ENCODE data around the gene C3orf18.
"Not testable (repeated sequence)": the region's sequence is repeated elsewhere in the genome, so short reads cannot be mapped to it uniquely, and the experiment has no call there.

The C3orf18 gene

GRCh38 chr3:50519471-50520089 lies 48.0 kb downstream of the C3orf18 start:
- peak; percentile 62 for DNase-seq

- no peak for DNase-seq
These were observed 49.1 kb downstream of the C3orf18 start for GRCh38 chr3:50518436-50518835.

- DNase-seq, result no peak
These were observed 49.8 kb downstream of the C3orf18 start for GRCh38 chr3:50517721-50518206.

GRCh38 chr3:50516440-50516871 lies 51.1 kb downstream of the C3orf18 start:
- DNase-seq, result no peak

GRCh38 chr3:50515565-50516439 lies 51.7 kb downstream of the C3orf18 start:
- peak; percentile 79 for DNase-seq

- DNase-seq, result not testable (repeated sequence)
These were observed 54.6 kb downstream of the C3orf18 start for GRCh38 chr3:50512908-50513307.

GRCh38 chr3:50512131-50512530 lies 55.4 kb downstream of the C3orf18 start:
- no peak for DNase-seq

- no peak for DNase-seq
These were observed 57.2 kb downstream of the C3orf18 start for GRCh38 chr3:50510325-50510724.

- DNase-seq, result no peak
These were observed 57.8 kb downstream of the C3orf18 start for GRCh38 chr3:50509715-50510114.

GRCh38 chr3:50508821-50509220 lies 58.7 kb downstream of the C3orf18 start:
- DNase-seq, result no peak
